RWPE1 (cell line): ENCODE data around the gene HMX1.

Experiments
- CTCF ChIA-PET: fragments of 350-600 bp; sonication (Branson Sonifier 250); formaldehyde crosslinking; extraction: SDS; loops from one replicate; lab custom pipeline; 2021; lab: Yijun Ruan, JAX
- POLR2A ChIA-PET: fragments of 400-600 bp; formaldehyde crosslinking; extraction: SDS; loops from one replicate; lab custom pipeline; 2020; ENCODE audit warnings: antibody characterized with exemption; ENCODE audit not compliant: low non-redundant PET; lab: Yijun Ruan, JAX
- DNase-seq: peaks from one replicate; pipeline ENCODE4 v3.0.0; 2012; ENCODE audit warnings: low spot score
- H3K27ac ChIP-seq: fragments of 450-650 bp; 2 replicates; pipeline ENCODE4 v1.5.1; 2017
- CTCF ChIP-seq: fragments of 450-650 bp; conservative IDR thresholded peaks from 2 replicates; pipeline ENCODE4 v1.5.1; 2017; ENCODE audit warnings: low read depth, mild to moderate bottlenecking

Gene HMX1

GRCh38 chr4:8838296-8838960 is 33.2 kb downstream of the HMX1 start:
- ChIA-PET POLR2A (no interaction called here), CTCF (no interaction called here)
- TF ChIP-seq CTCF = no peak
- no peak overlapping the region for H3K27ac ChIP-seq
- no peak for DNase-seq

GRCh38 chr4:8837181-8837841 is 34.3 kb downstream of the HMX1 start:
- ChIA-PET POLR2A (no interaction called here), CTCF (no interaction called here)
- no peak for TF ChIP-seq CTCF
- DNase-seq = no peak
- no peak overlapping the region for H3K27ac ChIP-seq

GRCh38 chr4:8836664-8837171 is 34.9 kb downstream of the HMX1 start:
- TF ChIP-seq CTCF = no peak
- H3K27ac ChIP-seq = no peak overlapping the region
- ChIA-PET CTCF (no interaction called here), POLR2A (no interaction called here)
- DNase-seq = no peak

GRCh38 chr4:8835521-8836365 is 35.9 kb downstream of the HMX1 start:
- DNase-seq = no peak
- no peak for TF ChIP-seq CTCF
- ChIA-PET POLR2A (no interaction called here), CTCF (no interaction called here)
- no peak overlapping the region for H3K27ac ChIP-seq

GRCh38 chr4:8834681-8835220 is 36.9 kb downstream of the HMX1 start:
- TF ChIP-seq CTCF = no peak
- no peak for DNase-seq
- POLR2A ChIA-PET = no interaction called here
- CTCF ChIA-PET = no interaction called here
- no peak overlapping the region for H3K27ac ChIP-seq
